Parathyroid adenoma (tissue), 2 donors: ENCODE measurements around the gene RBBP8.
"Not testable (repeated sequence)": the region's sequence is repeated elsewhere in the genome, so short reads cannot be mapped to it uniquely, and the experiment has no call there.

ENCODE experiments used
- H2AFZ ChIP-seq: fragments of 300-600 bp; sonication (generic); one replicate; pipeline ENCODE4 v1.7.0; 2017; ENCODE audit warnings: antibody characterized with exemption, mild to moderate bottlenecking
- H3K27ac ChIP-seq: fragments of 300-600 bp; sonication (generic); one replicate; pipeline ENCODE4 v1.7.0; 2017
- H3K27me3 ChIP-seq: fragments of 300-600 bp; sonication (generic); one replicate; pipeline ENCODE4 v1.7.0; 2017; ENCODE audit warnings: low read length; ENCODE audit not compliant: control insufficient read depth, insufficient read depth
- H3K36me3 ChIP-seq: fragments of 300-600 bp; sonication (generic); one replicate; pipeline ENCODE4 v1.7.0; 2017; ENCODE audit warnings: low read length; ENCODE audit not compliant: control insufficient read depth, insufficient read depth
- H3K4me1 ChIP-seq: fragments of 300-600 bp; sonication (generic); one replicate; pipeline ENCODE4 v1.7.0; 2017; ENCODE audit warnings: control low read depth
- H3K4me2 ChIP-seq: fragments of 300-600 bp; sonication (generic); one replicate; pipeline ENCODE4 v1.7.0; 2017; ENCODE audit warnings: low read length
- H3K4me3 ChIP-seq: fragments of 300-600 bp; sonication (generic); one replicate; pipeline ENCODE4 v1.7.0; 2017; ENCODE audit warnings: low read depth, low read length
- H3K79me2 ChIP-seq: fragments of 300-600 bp; sonication (generic); one replicate; pipeline ENCODE4 v1.7.0; 2017; ENCODE audit warnings: control low read depth
- H3K9ac ChIP-seq: fragments of 300-600 bp; sonication (generic); one replicate; pipeline ENCODE4 v1.7.0; 2017; ENCODE audit warnings: mild to moderate bottlenecking
- H3K9me3 ChIP-seq: fragments of 300-600 bp; sonication (generic); one replicate; pipeline ENCODE4 v1.7.0; 2017; ENCODE audit warnings: low read length; ENCODE audit not compliant: control insufficient read depth
- TF ChIP-seq, protein P1 (sequence below): fragments of 300-600 bp; sonication (generic); IDR thresholded peaks from one replicate; pipeline ENCODE4 v1.7.0; 2017; ENCODE audit warnings: antibody characterized with exemption, mild to moderate bottlenecking
- donor health status: primary hyperparathyroidism.

RBBP8 gene

DNA sequence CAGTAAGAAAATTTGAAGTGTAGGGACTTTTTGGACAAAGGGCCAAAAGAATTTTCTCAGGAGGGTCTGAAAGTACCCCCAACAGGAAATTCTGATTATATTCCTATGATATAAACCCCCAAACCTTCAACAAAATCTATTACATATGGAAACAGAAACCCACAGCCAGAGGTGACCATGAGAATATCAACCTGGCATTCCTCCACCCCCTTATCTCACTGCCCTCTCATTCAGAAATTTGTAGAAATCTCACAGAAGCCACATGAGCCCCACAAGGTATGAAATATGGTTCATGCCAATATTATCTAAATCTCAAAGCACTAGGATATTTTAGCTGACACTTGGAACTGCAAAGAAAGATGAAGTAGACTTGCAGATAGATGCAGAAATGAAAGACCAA lies 31.0 kb upstream of the RBBP8 start:
- no peaks in the 10 kb centered on the region for H3K27me3 ChIP-seq
- no peak overlapping the region for H2AFZ ChIP-seq
- H3K9ac ChIP-seq, result no peak overlapping the region
- H3K79me2 ChIP-seq, result no peaks in the 10 kb centered on the region
- TF ChIP-seq, protein P1, sequence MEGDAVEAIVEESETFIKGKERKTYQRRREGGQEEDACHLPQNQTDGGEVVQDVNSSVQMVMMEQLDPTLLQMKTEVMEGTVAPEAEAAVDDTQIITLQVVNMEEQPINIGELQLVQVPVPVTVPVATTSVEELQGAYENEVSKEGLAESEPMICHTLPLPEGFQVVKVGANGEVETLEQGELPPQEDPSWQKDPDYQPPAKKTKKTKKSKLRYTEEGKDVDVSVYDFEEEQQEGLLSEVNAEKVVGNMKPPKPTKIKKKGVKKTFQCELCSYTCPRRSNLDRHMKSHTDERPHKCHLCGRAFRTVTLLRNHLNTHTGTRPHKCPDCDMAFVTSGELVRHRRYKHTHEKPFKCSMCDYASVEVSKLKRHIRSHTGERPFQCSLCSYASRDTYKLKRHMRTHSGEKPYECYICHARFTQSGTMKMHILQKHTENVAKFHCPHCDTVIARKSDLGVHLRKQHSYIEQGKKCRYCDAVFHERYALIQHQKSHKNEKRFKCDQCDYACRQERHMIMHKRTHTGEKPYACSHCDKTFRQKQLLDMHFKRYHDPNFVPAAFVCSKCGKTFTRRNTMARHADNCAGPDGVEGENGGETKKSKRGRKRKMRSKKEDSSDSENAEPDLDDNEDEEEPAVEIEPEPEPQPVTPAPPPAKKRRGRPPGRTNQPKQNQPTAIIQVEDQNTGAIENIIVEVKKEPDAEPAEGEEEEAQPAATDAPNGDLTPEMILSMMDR, result no peak
- no peaks in the 10 kb centered on the region for H3K36me3 ChIP-seq
- H3K4me1 ChIP-seq, result no peaks in the 10 kb centered on the region
- no peaks in the 10 kb centered on the region for H3K9me3 ChIP-seq
- H3K27ac ChIP-seq, result no peak overlapping the region
- H3K4me3 ChIP-seq, result no peak overlapping the region
- H3K4me2 ChIP-seq, result no peak overlapping the region

DNA sequence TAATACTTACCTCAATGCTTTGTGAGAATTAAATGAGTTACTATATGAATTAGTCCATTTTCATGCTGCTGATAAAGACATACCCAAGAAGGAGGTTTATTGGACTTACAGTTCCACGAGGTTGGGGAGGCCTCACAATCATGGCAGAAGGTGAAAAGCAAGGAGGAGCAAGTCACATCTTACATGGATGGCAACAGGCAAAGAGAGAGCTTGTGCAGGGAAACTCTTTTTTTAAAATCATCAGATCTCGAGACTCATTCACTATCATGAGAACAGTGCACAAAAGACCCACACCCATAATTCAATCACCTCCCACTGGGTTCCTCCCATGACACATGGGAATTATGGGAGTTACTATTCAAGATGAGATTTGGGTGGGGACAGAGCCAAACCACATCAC lies 29.9 kb upstream of the RBBP8 start:
- not testable (repeated sequence) for H3K27me3 ChIP-seq, H3K4me2 ChIP-seq, H3K4me3 ChIP-seq, H2AFZ ChIP-seq, H3K36me3 ChIP-seq, H3K79me2 ChIP-seq, H3K4me1 ChIP-seq, H3K9me3 ChIP-seq, H3K9ac ChIP-seq, H3K27ac ChIP-seq

DNA sequence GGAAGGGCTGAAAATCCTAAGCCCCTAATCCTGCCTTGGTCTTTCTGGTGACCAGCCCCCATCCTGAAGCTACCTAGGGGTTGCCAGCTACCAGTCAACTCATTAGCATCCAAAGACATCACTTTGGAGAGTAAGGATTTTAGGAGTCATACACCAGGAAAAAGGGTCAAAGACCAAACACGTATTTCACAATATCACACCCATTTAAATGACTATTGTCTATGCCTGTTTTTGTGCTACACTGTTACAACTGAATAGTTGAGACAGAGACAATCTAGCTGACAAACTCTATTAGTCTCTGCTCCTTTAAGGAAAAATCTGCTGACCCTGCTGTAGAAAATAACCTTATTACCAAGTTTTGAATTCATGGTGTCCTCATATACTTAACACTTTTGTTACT lies 21.0 kb upstream of the RBBP8 start:
- TF ChIP-seq, protein P1, result no peak
- no peak overlapping the region for H2AFZ ChIP-seq
- no peaks in the 10 kb centered on the region for H3K9me3 ChIP-seq
- H3K9ac ChIP-seq, result no peak overlapping the region
- no peak overlapping the region for H3K27ac ChIP-seq
- H3K27me3 ChIP-seq, result no peaks in the 10 kb centered on the region
- H3K4me3 ChIP-seq, result no peak overlapping the region
- no peaks in the 10 kb centered on the region for H3K79me2 ChIP-seq
- no peak overlapping the region for H3K4me2 ChIP-seq
- H3K36me3 ChIP-seq, result no peaks in the 10 kb centered on the region
- peaks cover 7% of the 10 kb centered on the region for H3K4me1 ChIP-seq

DNA sequence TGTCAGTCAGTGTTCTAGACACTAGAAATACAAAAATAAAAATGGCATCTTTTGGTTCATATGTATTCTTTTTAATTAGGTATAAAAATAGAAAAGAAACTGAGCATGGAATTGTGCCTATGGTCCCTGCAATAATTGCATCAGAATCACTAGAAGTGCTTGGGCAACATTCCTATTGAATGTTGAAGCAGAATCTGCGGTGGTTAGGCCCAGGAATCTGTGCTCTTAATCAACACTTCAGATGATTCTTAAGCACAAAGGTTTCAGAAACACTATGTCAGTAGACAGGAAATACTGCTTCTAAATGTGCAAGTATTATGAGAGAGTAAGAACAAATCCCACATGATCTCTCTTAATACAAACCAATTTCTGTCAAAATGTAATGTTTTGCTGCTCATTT lies 20.3 kb upstream of the RBBP8 start:
- no peak overlapping the region for H3K4me3 ChIP-seq
- no peaks in the 10 kb centered on the region for H3K79me2 ChIP-seq
- no peaks in the 10 kb centered on the region for H3K27me3 ChIP-seq
- H3K9me3 ChIP-seq, result no peaks in the 10 kb centered on the region
- TF ChIP-seq, protein P1, result no peak
- H2AFZ ChIP-seq, result no peak overlapping the region
- H3K4me2 ChIP-seq, result no peak overlapping the region
- H3K4me1 ChIP-seq, result peaks cover 7% of the 10 kb centered on the region
- no peak overlapping the region for H3K9ac ChIP-seq
- H3K27ac ChIP-seq, result peak overlapping the region; percentile 82
- H3K36me3 ChIP-seq, result no peaks in the 10 kb centered on the region

DNA sequence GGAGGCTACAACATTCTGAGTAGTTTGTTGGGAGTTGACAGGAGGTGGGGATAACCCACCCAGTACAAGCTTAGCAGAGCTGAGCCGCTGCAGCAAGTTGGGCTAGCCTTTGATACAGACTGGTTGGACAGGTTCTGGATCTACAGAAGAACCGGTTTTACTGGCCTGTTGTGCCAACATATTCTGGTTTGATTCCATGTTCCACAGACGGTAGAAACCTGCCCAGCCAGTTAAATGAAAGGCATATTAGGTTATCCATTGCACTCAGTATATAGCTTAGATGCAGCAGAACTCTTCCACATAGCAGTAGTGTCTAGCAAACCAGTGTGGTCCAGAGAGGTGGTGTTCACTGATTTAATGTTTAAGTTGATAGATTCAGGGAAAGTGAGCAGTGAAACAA lies 19.3 kb upstream of the RBBP8 start:
- peak overlapping the region; percentile 65 for H2AFZ ChIP-seq
- H3K79me2 ChIP-seq, result no peaks in the 10 kb centered on the region
- no peak overlapping the region for H3K9ac ChIP-seq
- peak overlapping the region; percentile 4 for H3K4me3 ChIP-seq
- H3K27me3 ChIP-seq, result no peaks in the 10 kb centered on the region
- H3K27ac ChIP-seq, result peak overlapping the region; percentile 82
- peaks cover 7% of the 10 kb centered on the region for H3K4me1 ChIP-seq
- H3K4me2 ChIP-seq, result no peak overlapping the region
- no peaks in the 10 kb centered on the region for H3K36me3 ChIP-seq
- TF ChIP-seq, protein P1, result no peak
- no peaks in the 10 kb centered on the region for H3K9me3 ChIP-seq
